GM10266 (cell line): Measurements from ENCODE around the gene USP21.

Experiments
- DNase-seq: peaks from one replicate; pipeline ENCODE4 v3.0.0; 2012; ENCODE audit errors: extremely low spot score
- TF ChIP-seq, protein P1 (sequence below): IDR thresholded peaks from 2 replicates; pipeline ENCODE4 v1.5.1; 2012; ENCODE audit warnings: mild to moderate bottlenecking, low read depth; ENCODE audit not compliant: control insufficient read depth, insufficient read depth; ENCODE audit errors: missing control alignments

Gene USP21

GRCh38 chr1:161196111-161196510 is 36.8 kb downstream of the USP21 start:
- TF ChIP-seq, protein P1, sequence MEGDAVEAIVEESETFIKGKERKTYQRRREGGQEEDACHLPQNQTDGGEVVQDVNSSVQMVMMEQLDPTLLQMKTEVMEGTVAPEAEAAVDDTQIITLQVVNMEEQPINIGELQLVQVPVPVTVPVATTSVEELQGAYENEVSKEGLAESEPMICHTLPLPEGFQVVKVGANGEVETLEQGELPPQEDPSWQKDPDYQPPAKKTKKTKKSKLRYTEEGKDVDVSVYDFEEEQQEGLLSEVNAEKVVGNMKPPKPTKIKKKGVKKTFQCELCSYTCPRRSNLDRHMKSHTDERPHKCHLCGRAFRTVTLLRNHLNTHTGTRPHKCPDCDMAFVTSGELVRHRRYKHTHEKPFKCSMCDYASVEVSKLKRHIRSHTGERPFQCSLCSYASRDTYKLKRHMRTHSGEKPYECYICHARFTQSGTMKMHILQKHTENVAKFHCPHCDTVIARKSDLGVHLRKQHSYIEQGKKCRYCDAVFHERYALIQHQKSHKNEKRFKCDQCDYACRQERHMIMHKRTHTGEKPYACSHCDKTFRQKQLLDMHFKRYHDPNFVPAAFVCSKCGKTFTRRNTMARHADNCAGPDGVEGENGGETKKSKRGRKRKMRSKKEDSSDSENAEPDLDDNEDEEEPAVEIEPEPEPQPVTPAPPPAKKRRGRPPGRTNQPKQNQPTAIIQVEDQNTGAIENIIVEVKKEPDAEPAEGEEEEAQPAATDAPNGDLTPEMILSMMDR: no peak

DNA sequence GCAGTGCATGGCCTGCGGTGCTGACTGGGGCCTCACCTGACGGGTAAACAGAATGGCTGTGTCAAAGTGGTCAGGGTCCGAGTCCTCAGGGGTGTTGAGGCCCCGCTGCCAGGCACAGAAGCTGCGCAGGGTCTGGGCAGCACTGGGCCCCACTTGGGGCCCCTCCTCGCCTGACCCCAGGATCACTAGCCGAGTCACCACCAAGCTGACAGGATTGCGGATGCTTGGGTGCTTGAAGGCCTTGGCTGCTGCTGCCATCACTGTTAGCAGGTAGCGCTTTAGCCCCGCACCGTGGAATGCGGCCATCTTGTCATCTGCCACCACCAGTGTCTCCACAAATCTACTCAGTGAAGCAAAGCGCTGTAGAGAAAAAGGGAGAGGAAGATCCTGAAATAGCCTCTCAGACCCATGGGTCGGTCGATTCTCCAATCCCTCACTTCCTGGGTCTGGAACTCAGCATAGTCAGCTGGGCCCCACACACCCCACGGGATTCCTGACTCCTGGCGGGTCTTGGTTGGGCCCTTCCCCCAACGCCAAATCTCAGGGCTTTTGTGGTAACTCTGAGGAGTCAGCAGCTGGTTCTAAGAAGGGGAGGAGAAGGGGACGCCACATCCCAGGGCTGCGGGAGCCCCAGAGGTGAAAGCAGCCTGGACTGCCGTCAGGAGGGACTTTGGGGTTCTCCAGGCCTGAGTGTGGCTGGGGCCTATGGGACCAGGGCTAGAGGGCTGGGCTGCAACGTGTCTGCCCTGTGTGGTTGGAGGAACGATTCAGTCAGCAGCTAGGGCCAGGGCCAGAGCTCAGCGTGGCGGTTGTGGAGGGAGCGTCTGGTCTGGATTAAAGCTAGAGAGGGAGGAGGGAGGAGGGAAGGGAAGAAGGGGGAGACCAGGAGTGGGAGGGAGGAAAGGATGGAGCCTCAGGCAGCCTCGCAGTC is 37.5 kb downstream of the USP21 start:
- TF ChIP-seq, protein P1: no peak
- DNase-seq: no peak

More at GRCh38 chr1:161196111-161196510, 36.8 kb downstream of the USP21 start:
- no peak for DNase-seq

- DNase-seq: no peak
- TF ChIP-seq, protein P1: no peak
These were observed 38.4 kb downstream of the USP21 start for GRCh38 chr1:161197560-161198193.

- no peak for DNase-seq
- TF ChIP-seq, protein P1: no peak
These were observed 39.0 kb downstream of the USP21 start for GRCh38 chr1:161198194-161198896.

- no peak for DNase-seq
- TF ChIP-seq, protein P1: no peak
These were observed 39.7 kb downstream of the USP21 start, which contains the start of gene ADAMTS4 for GRCh38 chr1:161198897-161199431. Gene ADAMTS4 (minus strand): TSS chr1:161199054. CDS start chr1:161198627, 427 bp downstream.

DNA sequence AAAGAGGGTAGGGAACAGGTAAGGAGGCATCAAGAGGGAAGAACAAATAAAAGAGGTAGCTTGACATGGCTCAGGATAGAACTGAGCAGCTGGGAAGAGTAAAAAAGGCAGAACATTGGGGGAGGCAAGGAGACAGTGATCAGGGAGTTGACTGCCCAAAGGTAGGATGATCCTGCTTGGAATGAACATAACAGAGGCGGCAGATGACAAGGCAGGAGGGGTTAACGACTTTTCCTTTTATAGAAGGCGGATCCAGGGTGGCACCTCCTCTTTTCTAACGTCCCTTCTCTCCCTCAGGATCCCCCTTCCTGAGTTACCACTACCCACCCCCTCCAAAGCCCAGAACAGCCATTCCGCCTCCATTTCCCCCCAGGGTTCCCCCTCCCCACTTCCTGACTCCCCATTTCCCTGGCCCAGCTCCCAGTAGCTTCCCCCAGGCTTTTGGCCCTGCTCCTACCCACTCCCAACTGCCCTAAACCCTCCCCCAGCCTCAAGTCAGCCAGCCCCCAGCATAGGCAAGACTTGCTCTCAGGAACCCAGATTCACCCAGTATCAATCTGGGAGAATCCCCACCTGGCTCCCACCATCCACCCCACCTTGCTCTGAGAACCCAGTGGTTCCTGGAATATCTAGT is 40.3 kb downstream of the USP21 start:
- DNase-seq: no peak
- TF ChIP-seq, protein P1: no peak
